ENCODE data around the gene RANBP1. TPM values are rescaled to one million over a fixed set of nuclear protein-coding genes. Genes with fewer than 3 reads are reported as not detected.
A peak's percentile ranks its signal among the peaks of the same experiment; 100 is the strongest.

Gene RANBP1
- total RNA-seq, 1 donor from 2014 or later: 219 TPM

DNA sequence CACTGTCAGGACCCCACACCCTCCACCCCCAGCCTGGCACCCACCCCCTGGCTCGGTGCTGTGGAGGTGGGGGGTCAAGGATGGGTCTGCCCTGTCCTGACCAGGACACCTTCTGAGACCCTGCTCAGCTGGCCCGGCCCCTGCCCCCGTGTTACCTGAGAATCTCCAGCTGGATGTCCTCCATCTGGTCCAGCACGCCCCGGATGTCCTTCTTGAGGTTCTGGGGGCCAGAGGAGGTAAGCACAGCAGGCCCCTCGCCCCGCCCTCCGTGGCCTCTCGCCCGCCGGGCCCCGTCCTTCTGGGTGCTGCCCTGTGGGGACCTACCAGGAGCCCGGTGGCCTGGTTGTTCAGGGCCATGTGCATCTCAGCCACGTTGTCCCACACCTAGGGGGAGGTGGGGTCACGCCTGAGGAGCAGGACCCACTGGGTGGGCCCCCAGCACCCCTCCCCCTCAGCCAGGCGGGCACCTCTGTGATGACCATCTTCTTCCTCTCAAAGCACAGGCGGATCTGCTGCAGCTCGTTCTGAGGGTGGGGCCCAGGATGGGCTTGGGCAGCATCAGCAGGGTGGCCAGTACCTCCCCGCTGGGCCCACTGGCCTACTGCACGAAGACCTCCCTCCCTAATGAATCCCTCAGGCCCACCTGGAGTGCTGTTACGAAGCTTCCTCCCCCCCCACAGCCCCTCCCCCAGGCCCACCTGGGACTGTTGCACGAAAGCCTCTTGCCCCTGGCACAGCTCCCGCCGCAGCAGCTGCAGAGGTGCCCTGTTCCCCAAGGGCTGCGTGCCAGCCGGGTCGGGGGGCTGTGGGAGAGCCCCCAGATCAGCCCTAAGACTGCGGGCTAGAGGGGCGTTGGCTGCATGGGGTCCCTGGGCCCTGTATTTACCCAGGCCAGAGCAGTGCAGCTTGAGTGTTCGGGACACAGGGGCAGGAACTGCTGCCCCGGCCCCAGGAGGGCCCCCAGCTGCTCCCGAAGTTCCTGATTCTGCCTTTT lies 33.6 kb downstream of the RANBP1 start:
- no peak for DNase-seq (ENCODE audit: low spot score, unreplicated experiment)
- no peaks in the 10 kb centered on the region for H3K4me1 Mint-ChIP-seq (ENCODE audit: low read depth)
- no peak overlapping the region for H3K4me3 Mint-ChIP-seq (ENCODE audit: low read depth)
- TF ChIP-seq, protein P1, sequence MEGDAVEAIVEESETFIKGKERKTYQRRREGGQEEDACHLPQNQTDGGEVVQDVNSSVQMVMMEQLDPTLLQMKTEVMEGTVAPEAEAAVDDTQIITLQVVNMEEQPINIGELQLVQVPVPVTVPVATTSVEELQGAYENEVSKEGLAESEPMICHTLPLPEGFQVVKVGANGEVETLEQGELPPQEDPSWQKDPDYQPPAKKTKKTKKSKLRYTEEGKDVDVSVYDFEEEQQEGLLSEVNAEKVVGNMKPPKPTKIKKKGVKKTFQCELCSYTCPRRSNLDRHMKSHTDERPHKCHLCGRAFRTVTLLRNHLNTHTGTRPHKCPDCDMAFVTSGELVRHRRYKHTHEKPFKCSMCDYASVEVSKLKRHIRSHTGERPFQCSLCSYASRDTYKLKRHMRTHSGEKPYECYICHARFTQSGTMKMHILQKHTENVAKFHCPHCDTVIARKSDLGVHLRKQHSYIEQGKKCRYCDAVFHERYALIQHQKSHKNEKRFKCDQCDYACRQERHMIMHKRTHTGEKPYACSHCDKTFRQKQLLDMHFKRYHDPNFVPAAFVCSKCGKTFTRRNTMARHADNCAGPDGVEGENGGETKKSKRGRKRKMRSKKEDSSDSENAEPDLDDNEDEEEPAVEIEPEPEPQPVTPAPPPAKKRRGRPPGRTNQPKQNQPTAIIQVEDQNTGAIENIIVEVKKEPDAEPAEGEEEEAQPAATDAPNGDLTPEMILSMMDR (IDR thresholded peaks at IDR 0.05; ENCODE audit: unreplicated experiment): no peak
- no peaks in the 10 kb centered on the region for H3K9me3 Mint-ChIP-seq (ENCODE audit: low read depth)
- H3K36me3 Mint-ChIP-seq (ENCODE audit: insufficient read depth): no peaks in the 10 kb centered on the region
- peaks cover 7% of the 10 kb centered on the region for H3K27me3 Mint-ChIP-seq
- H3K27ac Mint-ChIP-seq: no peak overlapping the region

DNA sequence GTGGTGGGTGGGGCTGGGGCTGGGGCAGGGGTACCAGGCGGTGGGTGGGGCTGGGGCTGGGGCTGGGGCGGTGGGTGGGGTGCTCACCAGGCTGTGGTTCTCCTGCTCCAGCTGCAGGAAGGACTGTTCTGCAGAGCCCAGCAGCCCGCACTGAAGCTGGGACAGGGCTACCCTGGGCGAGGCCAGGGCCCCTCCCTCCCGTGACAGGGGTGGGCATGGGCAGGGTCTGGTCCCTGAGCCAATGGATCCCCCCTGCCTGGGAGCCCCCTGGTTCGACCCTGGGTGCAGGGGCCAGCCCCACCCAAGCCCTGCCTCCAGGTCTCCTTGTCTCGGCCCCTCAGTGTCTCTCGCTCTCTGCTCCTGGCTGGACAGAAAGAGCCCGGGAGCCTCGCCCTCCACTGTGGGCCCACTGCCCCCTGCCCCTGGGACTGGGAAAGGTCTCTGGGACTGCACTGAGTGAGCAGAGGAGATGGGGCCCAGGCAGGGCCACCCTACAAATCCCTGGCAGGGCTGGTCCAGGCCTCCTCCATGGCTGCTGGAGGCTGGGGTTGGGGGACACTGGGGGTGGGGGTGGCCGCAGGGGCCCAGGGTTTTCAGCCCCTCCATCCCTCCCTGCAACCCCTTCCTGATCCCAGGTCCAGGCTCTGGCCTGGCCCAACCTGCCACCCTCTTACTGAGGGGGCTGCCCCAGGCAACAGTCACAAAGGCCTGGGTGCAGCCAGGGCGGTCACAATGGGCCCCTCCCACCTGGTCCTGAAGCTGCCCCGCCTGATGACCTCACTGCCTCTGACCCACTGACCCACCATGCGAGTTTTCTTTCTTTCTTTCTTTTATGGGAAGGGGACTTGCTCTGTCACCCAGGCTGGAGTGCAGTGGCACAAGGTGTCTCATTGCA lies 34.7 kb downstream of the RANBP1 start, which contains the start of gene CCDC188:
Gene CCDC188, minus strand, starts transcription at position 675 of the 895 bp plus-strand sequence. Its CDS starts 69 bp downstream, at position 606.
- Mint-ChIP-seq H3K4me3 (ENCODE audit: low read depth) (no peak within 1 kb of the TSS), H3K27ac (peak within 1 kb of the TSS; percentile 19), H3K27me3 (peaks cover 7% of the 10 kb centered on the region), H3K4me1 (ENCODE audit: low read depth) (no peaks in the 10 kb centered on the region), H3K36me3 (ENCODE audit: insufficient read depth) (no peaks in the 10 kb centered on the region), H3K9me3 (ENCODE audit: low read depth) (no peaks in the 10 kb centered on the region)
- no peak for DNase-seq (ENCODE audit: low spot score, unreplicated experiment)
- TF ChIP-seq, protein P1 (IDR thresholded peaks at IDR 0.05; ENCODE audit: unreplicated experiment): no peak

DNA sequence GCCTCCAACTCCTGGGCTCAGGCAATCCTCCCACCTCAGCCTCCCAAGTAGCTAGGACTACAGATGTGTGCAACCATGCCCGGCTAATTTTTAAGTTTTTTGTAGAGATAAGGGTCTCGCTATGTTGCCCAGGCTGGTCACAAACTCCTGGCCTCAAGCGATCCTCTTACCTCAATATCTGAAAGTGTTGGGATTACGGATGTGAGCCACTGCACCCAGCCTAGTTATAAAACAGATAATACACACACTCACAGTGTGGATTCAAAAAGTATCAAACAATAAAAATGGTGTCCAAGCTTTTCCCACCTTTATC lies 35.3 kb downstream of the RANBP1 start:
- no peaks in the 10 kb centered on the region for H3K9me3 Mint-ChIP-seq (ENCODE audit: low read depth)
- H3K36me3 Mint-ChIP-seq (ENCODE audit: insufficient read depth): no peaks in the 10 kb centered on the region
- no peak overlapping the region for H3K4me3 Mint-ChIP-seq (ENCODE audit: low read depth)
- H3K27ac Mint-ChIP-seq: peak overlapping the region; percentile 19
- peaks cover 7% of the 10 kb centered on the region for H3K27me3 Mint-ChIP-seq
- no peak for DNase-seq (ENCODE audit: low spot score, unreplicated experiment)
- no peaks in the 10 kb centered on the region for H3K4me1 Mint-ChIP-seq (ENCODE audit: low read depth)
- TF ChIP-seq, protein P1 (IDR thresholded peaks at IDR 0.05; ENCODE audit: unreplicated experiment): no peak

DNA sequence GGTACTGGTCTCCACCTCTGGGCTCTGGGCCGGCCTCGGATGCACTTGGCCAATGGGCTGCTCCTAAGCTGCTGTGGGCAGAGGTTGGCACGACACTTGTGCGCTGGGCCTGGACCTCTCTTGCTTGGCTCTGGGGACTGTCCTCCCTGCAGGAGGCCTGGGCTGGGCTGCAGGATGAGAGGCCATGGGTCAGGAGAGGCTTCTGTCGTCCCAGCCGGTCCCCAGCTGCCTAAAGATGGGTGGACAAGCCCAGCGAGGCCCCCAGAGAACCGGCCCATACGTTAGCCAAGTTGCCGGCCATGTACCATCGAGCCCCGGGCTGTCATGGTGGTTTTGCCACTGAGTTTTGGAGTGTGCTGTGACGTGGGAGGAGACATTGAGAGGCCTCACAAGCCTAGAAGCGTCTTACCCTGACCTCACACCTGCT lies 36.6 kb downstream of the RANBP1 start:
- peaks cover 2% of the 10 kb centered on the region for H3K4me1 Mint-ChIP-seq (ENCODE audit: low read depth)
- no peak overlapping the region for H3K27ac Mint-ChIP-seq
- no peak for DNase-seq (ENCODE audit: low spot score, unreplicated experiment)
- H3K27me3 Mint-ChIP-seq: peaks cover 7% of the 10 kb centered on the region
- TF ChIP-seq, protein P1 (IDR thresholded peaks at IDR 0.05; ENCODE audit: unreplicated experiment): no peak
- H3K36me3 Mint-ChIP-seq (ENCODE audit: insufficient read depth): no peaks in the 10 kb centered on the region
- no peak overlapping the region for H3K4me3 Mint-ChIP-seq (ENCODE audit: low read depth)
- H3K9me3 Mint-ChIP-seq (ENCODE audit: low read depth): no peaks in the 10 kb centered on the region

DNA sequence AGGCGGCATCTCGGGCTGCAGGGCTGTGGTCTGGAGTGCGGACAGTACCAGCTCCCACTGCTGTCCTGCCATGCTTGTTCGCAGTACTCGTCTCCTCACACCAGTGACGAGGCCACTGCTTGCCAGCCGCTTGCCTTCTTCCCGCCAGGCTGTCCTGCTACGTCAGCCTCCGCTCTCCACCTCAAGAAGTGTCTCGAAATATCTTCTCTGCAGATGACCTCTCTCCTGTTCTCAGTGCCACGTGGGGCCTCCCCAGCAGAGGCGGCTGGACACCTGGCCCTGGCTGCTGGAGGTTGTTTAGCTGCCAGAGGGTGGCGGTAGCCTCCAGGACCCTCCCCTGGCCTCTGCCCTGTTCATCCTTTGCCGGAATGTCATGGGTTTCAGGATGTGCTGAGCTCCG lies 38.0 kb downstream of the RANBP1 start:
- H3K9me3 Mint-ChIP-seq (ENCODE audit: low read depth): no peaks in the 10 kb centered on the region
- no peak for DNase-seq (ENCODE audit: low spot score, unreplicated experiment)
- no peak overlapping the region for H3K27ac Mint-ChIP-seq
- no peak overlapping the region for H3K4me3 Mint-ChIP-seq (ENCODE audit: low read depth)
- TF ChIP-seq, protein P1 (IDR thresholded peaks at IDR 0.05; ENCODE audit: unreplicated experiment): peak; percentile 18
- H3K36me3 Mint-ChIP-seq (ENCODE audit: insufficient read depth): no peaks in the 10 kb centered on the region
- H3K4me1 Mint-ChIP-seq (ENCODE audit: low read depth): peaks cover 4% of the 10 kb centered on the region
- peaks cover 7% of the 10 kb centered on the region for H3K27me3 Mint-ChIP-seq
